ENCODE results near the gene STAC3. TPM values are rescaled to one million over a fixed set of nuclear protein-coding genes. Genes with fewer than 3 reads are reported as not detected.

Gene STAC3
- total RNA-seq, 2 donors from 2014 or later = 3.2 to 4.5 TPM

DNA sequence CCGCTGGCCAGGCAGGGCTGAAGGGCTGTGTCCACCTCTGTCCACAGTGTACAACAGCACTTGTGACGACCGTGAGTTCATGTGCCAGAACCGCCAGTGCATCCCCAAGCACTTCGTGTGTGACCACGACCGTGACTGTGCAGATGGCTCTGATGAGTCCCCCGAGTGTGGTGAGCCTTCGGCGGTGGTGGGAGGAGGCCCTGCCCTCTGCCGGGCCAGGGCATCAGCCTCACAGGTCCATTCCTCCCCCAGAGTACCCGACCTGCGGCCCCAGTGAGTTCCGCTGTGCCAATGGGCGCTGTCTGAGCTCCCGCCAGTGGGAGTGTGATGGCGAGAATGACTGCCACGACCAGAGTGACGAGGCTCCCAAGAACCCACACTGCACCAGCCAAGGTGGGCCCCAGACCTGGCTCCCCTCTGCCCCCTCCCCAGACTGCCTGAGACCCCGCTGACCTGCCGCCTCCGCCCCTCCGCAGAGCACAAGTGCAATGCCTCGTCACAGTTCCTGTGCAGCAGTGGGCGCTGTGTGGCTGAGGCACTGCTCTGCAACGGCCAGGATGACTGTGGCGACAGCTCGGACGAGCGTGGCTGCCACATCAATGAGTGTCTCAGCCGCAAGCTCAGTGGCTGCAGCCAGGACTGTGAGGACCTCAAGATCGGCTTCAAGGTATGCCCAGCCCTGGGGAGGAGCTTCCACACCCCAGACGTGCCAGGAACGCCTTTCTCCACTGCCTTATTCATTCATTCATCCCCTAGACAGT, 55.2 kb downstream of the STAC3 start:
- no peaks in the 10 kb centered on the region for H3K36me3 Mint-ChIP-seq (ENCODE audit: low read depth)
- no peak for ATAC-seq (replicated peaks)
- no peak overlapping the region for H3K27ac Mint-ChIP-seq
- H3K4me3 Mint-ChIP-seq = no peak overlapping the region
- H3K9me3 Mint-ChIP-seq = no peaks in the 10 kb centered on the region
- no peaks in the 10 kb centered on the region for H3K27me3 Mint-ChIP-seq
- no peaks in the 10 kb centered on the region for H3K4me1 Mint-ChIP-seq

- Mint-ChIP-seq H3K27me3 (no peaks in the 10 kb centered on the region), H3K9me3 (no peaks in the 10 kb centered on the region), H3K27ac (no peak overlapping the region), H3K4me1 (no peaks in the 10 kb centered on the region), H3K36me3 (ENCODE audit: low read depth) (no peaks in the 10 kb centered on the region), H3K4me3 (no peak overlapping the region)
- ATAC-seq (replicated peaks) = no peak
Measured at GRCh38 chr12:57195186-57195585, 55.8 kb downstream of the STAC3 start.

DNA sequence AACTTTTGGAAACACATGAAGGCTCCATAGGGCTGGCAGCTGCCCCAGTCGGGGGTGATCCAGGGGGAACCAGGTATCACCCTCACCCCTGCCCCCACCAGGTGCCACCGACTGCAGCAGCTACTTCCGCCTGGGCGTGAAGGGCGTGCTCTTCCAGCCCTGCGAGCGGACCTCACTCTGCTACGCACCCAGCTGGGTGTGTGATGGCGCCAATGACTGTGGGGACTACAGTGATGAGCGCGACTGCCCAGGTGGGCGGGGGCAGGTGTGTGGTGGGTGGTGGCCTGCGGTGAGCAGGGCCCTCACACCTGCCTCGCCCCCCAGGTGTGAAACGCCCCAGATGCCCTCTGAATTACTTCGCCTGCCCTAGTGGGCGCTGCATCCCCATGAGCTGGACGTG, 56.7 kb downstream of the STAC3 start:
- Mint-ChIP-seq H3K27ac (no peak overlapping the region), H3K4me3 (no peak overlapping the region), H3K9me3 (no peaks in the 10 kb centered on the region), H3K36me3 (ENCODE audit: low read depth) (no peaks in the 10 kb centered on the region), H3K27me3 (no peaks in the 10 kb centered on the region), H3K4me1 (no peaks in the 10 kb centered on the region)
- ATAC-seq (replicated peaks) = no peak

- no peaks in the 10 kb centered on the region for H3K4me1 Mint-ChIP-seq
- no peaks in the 10 kb centered on the region for H3K27me3 Mint-ChIP-seq
- H3K36me3 Mint-ChIP-seq (ENCODE audit: low read depth) = no peaks in the 10 kb centered on the region
- no peak for ATAC-seq (replicated peaks)
- H3K27ac Mint-ChIP-seq = no peak overlapping the region
- H3K9me3 Mint-ChIP-seq = no peaks in the 10 kb centered on the region
- no peak overlapping the region for H3K4me3 Mint-ChIP-seq
Measured at GRCh38 chr12:57193706-57194245, 57.2 kb downstream of the STAC3 start.

Other genes with a start within 250 kb of the STAC3 start
- 1 to 10 TPM; 4.2 to 4.7 TPM for gene ZBTB39, start 244.6 kb downstream of the STAC3 start, total RNA-seq
- gene TAC3, start 234.7 kb downstream of the STAC3 start, total RNA-seq = 1 to 10 TPM in 1 of 2 donors, not detected in 1; 1.5 TPM
- 1 to 10 TPM; 2.1 to 5.1 TPM for gene MYO1A, start 201.1 kb downstream of the STAC3 start, total RNA-seq
- 100 to 1,000 TPM in 1 of 2 donors, 10 to 100 TPM in 1; 62.3 to 117 TPM for gene NEMP1, start 172.4 kb downstream of the STAC3 start, total RNA-seq
- gene NAB2, start 162.1 kb downstream of the STAC3 start, total RNA-seq = 10 to 100 TPM; 20.6 to 61.4 TPM
- gene STAT6, start 139.8 kb downstream of the STAC3 start, total RNA-seq = 100 to 1,000 TPM; 177 to 332 TPM
- gene LRP1, start 122.7 kb downstream of the STAC3 start, total RNA-seq = 10 to 100 TPM in 1 of 2 donors, 1 to 10 TPM in 1; 2.4 to 20.2 TPM
- gene LRP1-AS, start 103.6 kb downstream of the STAC3 start, total RNA-seq = not detected
- 1 to 10 TPM in 1 of 2 donors, under 1 TPM in 1; 0.34 to 1.4 TPM for gene NXPH4, start 34.4 kb downstream of the STAC3 start, total RNA-seq
- 100 to 1,000 TPM; 232 to 320 TPM for gene SHMT2, start 21.5 kb downstream of the STAC3 start, total RNA-seq
- 10 to 100 TPM; 36.6 to 54.6 TPM for gene R3HDM2, start 179.9 kb upstream of the STAC3 start, total RNA-seq
- gene INHBC, start 183.6 kb upstream of the STAC3 start, total RNA-seq = not detected
- not detected for gene INHBE, start 204.1 kb upstream of the STAC3 start, total RNA-seq
- gene GLI1, start 208.6 kb upstream of the STAC3 start, total RNA-seq = 1 to 10 TPM in 1 of 2 donors, under 1 TPM in 1; 0.48 to 1.4 TPM
- 100 to 1,000 TPM; 131 to 225 TPM for gene ARHGAP9, start 228.7 kb upstream of the STAC3 start, total RNA-seq
- gene MARS1, start 236.9 kb upstream of the STAC3 start, total RNA-seq = 100 to 1,000 TPM; 130 to 243 TPM